GM23248 (cell line): ENCODE results near the gene HSFX3.

Experiments
- EZH2 ChIP-seq: fragments of 200-600 bp; sonication (generic); IDR thresholded peaks from 2 replicates; pipeline ENCODE4 v1.6.1; 2018; ENCODE audit warnings: antibody characterized with exemption, mild to moderate bottlenecking; ENCODE audit not compliant: insufficient read depth, poor library complexity, severe bottlenecking
- EZH2phosphoT487 ChIP-seq: fragments of 200-600 bp; sonication (generic); IDR thresholded peaks from 2 replicates; pipeline ENCODE4 v1.6.1; 2018; ENCODE audit warnings: antibody characterized with exemption, moderate library complexity, mild to moderate bottlenecking, low read depth; ENCODE audit not compliant: insufficient read depth

GRCh38 chrX:149513825-149514428, 35.8 kb downstream of the HSFX3 start:
- TF ChIP-seq EZH2phosphoT487 (no peak), EZH2 (no peak)
